ENCODE results near the gene TMEM63A. TPM values are rescaled to one million over a fixed set of nuclear protein-coding genes. Genes with fewer than 3 reads are reported as not detected.
A peak's percentile ranks its signal among the peaks of the same experiment; 100 is the strongest.

TMEM63A gene
- total and polyA plus RNA-seq, 8 donors, result 5.3 to 208 (median 84.5) TPM

DNA sequence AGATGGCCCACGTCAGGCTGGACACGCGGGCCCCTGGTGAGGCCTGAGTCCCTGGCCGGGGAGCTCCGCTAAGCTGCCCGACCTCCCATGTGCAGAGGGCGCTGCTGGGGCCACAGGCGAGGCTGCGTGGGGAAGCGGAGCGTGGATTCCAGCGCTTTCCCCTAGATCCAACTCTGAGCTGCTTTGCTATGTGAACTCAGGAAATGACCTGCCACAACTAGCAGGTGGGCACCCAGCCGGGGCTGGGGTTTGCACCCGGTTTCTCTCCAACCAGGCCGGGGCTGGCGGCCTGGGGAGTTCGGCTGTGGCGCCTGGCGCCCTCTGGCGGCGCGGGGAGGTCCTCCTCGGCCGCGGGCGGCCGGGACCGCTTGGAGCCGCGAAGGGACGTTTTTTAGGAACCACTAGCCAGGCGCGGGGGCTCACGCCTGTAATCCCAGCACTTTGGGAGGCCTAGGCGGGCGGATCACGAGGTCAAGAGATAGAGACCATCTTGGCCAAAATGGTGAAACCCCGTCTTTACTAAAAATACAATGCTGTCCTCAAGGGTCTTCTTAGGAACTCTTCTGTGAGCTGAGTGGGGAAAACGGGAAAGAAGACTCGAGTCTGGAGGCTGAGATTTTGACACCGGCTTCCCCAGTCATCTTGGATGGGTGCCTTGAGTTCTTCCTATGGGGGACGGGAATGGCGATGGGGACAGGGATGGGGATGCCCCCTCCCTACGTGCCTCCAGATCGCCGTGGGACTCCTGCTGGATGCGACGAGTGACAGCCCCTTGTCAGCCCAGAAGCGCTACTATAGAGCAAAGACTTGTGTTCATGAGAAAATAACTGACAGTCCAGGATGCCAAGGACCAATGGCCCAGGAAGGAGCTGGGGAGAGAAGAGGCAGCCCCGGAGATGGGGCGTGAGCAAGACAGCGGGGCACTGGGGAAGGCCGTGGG is 29.3 kb upstream of the TMEM63A start:
- WGBS, 5 donors, result 30 to 46% (median 35%) methylated on average over 34 to 53 of the region's 53 CpGs
- no peaks in the 10 kb centered on the region for H3K9me3 ChIP-seq
- no peak overlapping the region for H3K4me3 ChIP-seq
- no peak for TF ChIP-seq EP300 (IDR thresholded peaks at IDR 0.05)
- no peak for TF ChIP-seq POLR2A (IDR thresholded peaks at IDR 0.05)
- peak in 1 of 3 donors; percentile 32 for TF ChIP-seq POLR2AphosphoS5 (IDR thresholded peaks at IDR 0.05)
- TF ChIP-seq CTCF (IDR thresholded peaks at IDR 0.05), result peak in 5 of 7 experiments; percentile 78 to 94 (median 88)
- no peaks in the 10 kb centered on the region for H3K27me3 ChIP-seq
- H3K36me3 ChIP-seq, result peaks cover 0 to 35% (median 25%) of the 10 kb centered on the region in 4 donors
- intact Hi-C loops (cut with DNase I; ENCODE audit: low total_unique reads), result loop anchor here (10.0 kb wide), 2 partner anchors 127 to 437 kb away; no protein-coding TSS in a partner anchor
- peaks cover 0 to 41% (median 15%) of the 10 kb centered on the region in 4 donors for H3K4me1 ChIP-seq
- peak; percentile 78 to 88 for DNase-seq
- H3K27ac ChIP-seq, result peak overlapping the region in 2 of 5 donors; percentile 2 to 8

GRCh38 chr1:225909477-225909876 is 27.3 kb upstream of the TMEM63A start:
- peaks cover 0 to 21% (median 6%) of the 10 kb centered on the region in 4 donors for H3K36me3 ChIP-seq
- TF ChIP-seq POLR2A (IDR thresholded peaks at IDR 0.05), result no peak
- TF ChIP-seq CTCF (IDR thresholded peaks at IDR 0.05), result no peak
- TF ChIP-seq POLR2AphosphoS5 (IDR thresholded peaks at IDR 0.05), result no peak
- TF ChIP-seq EP300 (IDR thresholded peaks at IDR 0.05), result no peak
- no peaks in the 10 kb centered on the region for H3K27me3 ChIP-seq
- no peak overlapping the region for H3K4me3 ChIP-seq
- DNase-seq, result no peak
- H3K4me1 ChIP-seq, result peaks cover 0 to 41% (median 15%) of the 10 kb centered on the region in 4 donors
- no peaks in the 10 kb centered on the region for H3K9me3 ChIP-seq
- 94 to 100% (median 96%) methylated on average over 1 of the region's 1 CpG for WGBS, 5 donors
- H3K27ac ChIP-seq, result peak overlapping the region in 1 of 5 donors; percentile 43
- intact Hi-C loops (cut with DNase I; ENCODE audit: low total_unique reads), result no loop called here

GRCh38 chr1:225908773-225909172 is 26.6 kb upstream of the TMEM63A start:
- intact Hi-C loops (cut with DNase I; ENCODE audit: low total_unique reads), result no loop called here
- H3K36me3 ChIP-seq, result peaks cover 0 to 16% (median 5%) of the 10 kb centered on the region in 4 donors
- no peak overlapping the region for H3K4me3 ChIP-seq
- TF ChIP-seq CTCF (IDR thresholded peaks at IDR 0.05), result no peak
- peak in 1 of 3 donors; percentile 33 for TF ChIP-seq POLR2AphosphoS5 (IDR thresholded peaks at IDR 0.05)
- peaks cover 0 to 41% (median 15%) of the 10 kb centered on the region in 4 donors for H3K4me1 ChIP-seq
- H3K27ac ChIP-seq, result peak overlapping the region in 4 of 5 donors; percentile 25 to 60 (median 44)
- H3K9me3 ChIP-seq, result no peaks in the 10 kb centered on the region
- 31 to 66% (median 49%) methylated on average over 2 of the region's 2 CpGs for WGBS, 5 donors
- DNase-seq, result peak in 1 of 2 donors; percentile 60
- H3K27me3 ChIP-seq, result no peaks in the 10 kb centered on the region

DNA sequence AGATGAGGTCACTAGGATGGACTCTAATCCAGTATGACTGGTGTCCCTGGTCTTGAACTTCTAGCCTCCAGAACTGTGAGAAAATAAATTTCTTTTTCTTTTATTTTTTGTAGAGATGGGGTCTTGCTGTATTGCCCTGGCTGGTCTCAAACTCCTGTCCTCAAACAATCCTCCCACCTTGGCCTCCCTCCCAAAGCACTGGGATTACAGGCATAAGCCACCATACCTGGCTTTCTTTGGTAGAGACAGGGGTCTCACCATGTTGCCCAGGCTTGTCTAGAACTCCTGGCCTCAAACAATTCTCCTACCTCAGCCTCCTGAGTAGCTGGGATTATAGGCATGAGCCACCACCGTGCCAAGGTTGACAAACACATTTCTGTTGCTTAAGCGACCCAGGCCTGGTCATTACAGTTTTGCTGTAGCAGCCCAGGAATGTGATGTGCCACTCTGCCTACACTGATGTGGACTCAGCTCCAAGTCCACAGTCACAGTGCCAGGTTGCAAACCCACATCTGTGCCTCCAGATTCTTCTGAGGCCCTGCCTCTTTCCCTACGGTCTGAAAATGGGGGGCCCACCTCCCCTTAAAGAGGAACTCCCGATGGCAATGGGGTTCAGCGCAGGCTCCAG is 25.9 kb upstream of the TMEM63A start:
- intact Hi-C loops (cut with DNase I; ENCODE audit: low total_unique reads), result no loop called here
- 61 to 74% (median 67%) methylated on average over 5 of the region's 5 CpGs for WGBS, 5 donors
- peak overlapping the region in 4 of 5 donors; percentile 25 to 60 (median 44) for H3K27ac ChIP-seq

More for the DNA sequence above, 25.9 kb upstream of the TMEM63A start:
- Histone ChIP-seq H3K27me3 (no peaks in the 10 kb centered on the region), H3K9me3 (no peaks in the 10 kb centered on the region), H3K4me3 (no peak overlapping the region), H3K4me1 (peaks cover 0 to 41% (median 15%) of the 10 kb centered on the region in 4 donors), H3K36me3 (peaks cover 0 to 9% (median 4%) of the 10 kb centered on the region in 4 donors)
- DNase-seq, result peak in 1 of 2 donors; percentile 36
- TF ChIP-seq CTCF (IDR thresholded peaks at IDR 0.05), result no peak
- TF ChIP-seq POLR2A (IDR thresholded peaks at IDR 0.05), result no peak
- TF ChIP-seq POLR2AphosphoS5 (IDR thresholded peaks at IDR 0.05), result no peak
- no peak for TF ChIP-seq EP300 (IDR thresholded peaks at IDR 0.05)
